Breast epithelium (tissue), 3 donors: ENCODE data around the gene IFNL3.

Experiments
- CTCF ChIP-seq, 3 donors: fragments of 450-650 bp; IDR thresholded peaks; one replicate each; pipeline ENCODE4 v1.5.1; 2016 to 2017; ENCODE audit warnings: antibody characterized with exemption in 3 of 3, mild to moderate bottlenecking in 3 of 3, moderate library complexity in 3 of 3
- POLR2A ChIP-seq: fragments of 450-650 bp; IDR thresholded peaks from one replicate; pipeline ENCODE4 v1.6.1; 2016; ENCODE audit warnings: antibody characterized with exemption, mild to moderate bottlenecking, moderate library complexity

- TF ChIP-seq POLR2A (no peak), CTCF (IDR thresholded peaks at IDR 0.05) (no peak)
Measured at GRCh38 chr19:39276740-39277139, 31.9 kb upstream of the IFNL3 start.
